HepG2 (cell line): ENCODE data around the gene CKAP5. TPM values are rescaled to one million over a fixed set of nuclear protein-coding genes. Genes with fewer than 3 reads are reported as not detected.

Experiments used
- ATAC-seq: fragments of 200-7000 bp; cut with Tn5 transposase; 3 replicates; pipeline ENCODE4 v1.9.1; 2020; ENCODE audit warnings: mild to moderate bottlenecking, moderate library complexity
- BruUV-seq: library from RNA; stranded (reverse); fragments of 400-500 nt; replicated peaks from 2 replicates; lab custom pipeline; 2021; lab: Mats Ljungman, UMichigan
- CTCF ChIA-PET: fragments of 300-600 bp; formaldehyde crosslinking; extraction: SDS; loops from one replicate; lab custom pipeline; 2021; ENCODE audit warnings: low total read pairs, inconsistent platforms, low intra/inter-chr PET ratio; lab: Yijun Ruan, JAX
- POLR2A ChIA-PET: fragments of 350-600 bp; sonication (Branson Sonifier 250); formaldehyde crosslinking; loops from one replicate; lab custom pipeline; 2020; ENCODE audit warnings: antibody characterized with exemption, inconsistent platforms; lab: Yijun Ruan, JAX
- DNase-seq: peaks from one replicate; pipeline ENCODE4 v3.0.0-alpha.2; 2015; ENCODE audit warnings: low spot score
- FAIRE-seq: peaks from 3 replicates; lab custom pipeline; 2011; peaks lifted over from hg19 to GRCh38; lab: Jason Lieb, UNC
- H2AFZ ChIP-seq: one replicate; pipeline ENCODE4 v1.6.1; 2011; ENCODE audit warnings: low read length, inconsistent platforms
- H3K27ac ChIP-seq: fragments of 300-600 bp; 3 replicates; pipeline ENCODE4 v1.8.0; 2011; ENCODE audit warnings: mixed run types, mild to moderate bottlenecking, mixed read lengths, low read length, inconsistent platforms; ENCODE audit not compliant: insufficient read depth; ENCODE audit errors: extremely low read length
- H3K27me3 ChIP-seq, 2 experiments: fragments of 200-600 bp in 1 of 2; 2 replicates in 1 of 2; 3 replicates in 1 of 2; pipeline versions ENCODE4 v1.6.0 to v1.8.0; 2011; ENCODE audit warnings: low read length in 2 of 2, mild to moderate bottlenecking in 2 of 2, moderate library complexity in 2 of 2, inconsistent platforms in 1 of 2; ENCODE audit not compliant: insufficient read depth in 2 of 2, control insufficient read depth in 1 of 2
- H3K36me3 ChIP-seq, 2 experiments: fragments of 200-600 bp in 1 of 2; replicated peaks in 1 of 2; 2 replicates in 1 of 2; 3 replicates in 1 of 2; pipeline versions ENCODE4 v1.5.1 to v1.8.0; 2011; ENCODE audit warnings: low read length in 2 of 2, inconsistent platforms in 1 of 2; ENCODE audit not compliant: insufficient read depth in 2 of 2, control insufficient read depth in 1 of 2
- H3K4me1 ChIP-seq: 2 replicates; pipeline ENCODE4 v1.5.1; 2012; ENCODE audit warnings: low read length, inconsistent platforms; ENCODE audit not compliant: insufficient read depth
- H3K4me2 ChIP-seq: 2 replicates; pipeline ENCODE4 v1.6.0; 2011; ENCODE audit warnings: low read depth, low read length, inconsistent platforms
- H3K4me3 ChIP-seq, 3 experiments: fragments of 200-600 bp in 1 of 3; sonication (generic), shearing (Covaris generic) in 1 of 3; replicated peaks in 1 of 3; 2 replicates each; pipeline ENCODE4 v1.5.1; 2011 to 2016; ENCODE audit warnings: low read length in 3 of 3, inconsistent platforms in 2 of 3, low read depth in 2 of 3, mild to moderate bottlenecking in 2 of 3, control low read depth in 1 of 3, mixed read lengths in 1 of 3; ENCODE audit not compliant: insufficient read depth in 1 of 3
- H3K79me2 ChIP-seq: one replicate; pipeline ENCODE4 v1.6.1; 2011; ENCODE audit warnings: low read length, inconsistent platforms; ENCODE audit not compliant: insufficient read depth
- H3K9ac ChIP-seq: 2 replicates; pipeline ENCODE4 v1.6.0; 2011; ENCODE audit warnings: mild to moderate bottlenecking, low read depth, low read length, inconsistent platforms; ENCODE audit not compliant: insufficient read depth
- H3K9me3 ChIP-seq: 2 replicates; pipeline ENCODE4 v1.5.1; 2012; ENCODE audit warnings: mild to moderate bottlenecking, low read length
- H4K20me1 ChIP-seq: 2 replicates; pipeline ENCODE4 v1.6.0; 2011; ENCODE audit warnings: inconsistent platforms, mild to moderate bottlenecking, low read length, moderate library complexity; ENCODE audit not compliant: insufficient read depth
- GATAD1 ChIP-seq: IDR thresholded peaks from 2 replicates; pipeline ENCODE4 v1.6.1; 2016; ENCODE audit warnings: missing genetic modification reagents, missing compliant biosample characterization
- MBD4 ChIP-seq: IDR thresholded peaks from 2 replicates; pipeline ENCODE4 v1.6.1; 2012; ENCODE audit warnings: low read length, inconsistent platforms, borderline replicate concordance
- MED13 ChIP-seq: sonication (generic); formaldehyde crosslinking; IDR thresholded peaks from 2 replicates; pipeline ENCODE4 v1.5.0; 2020; ENCODE audit warnings: missing genetic modification reagents
- MXD4 ChIP-seq: IDR thresholded peaks from 2 replicates; pipeline ENCODE4 v1.6.1; 2016; ENCODE audit warnings: mild to moderate bottlenecking, missing biosample characterization, missing genetic modification reagents
- NR2C2 ChIP-seq: sonication (generic); formaldehyde crosslinking; IDR thresholded peaks from 2 replicates; pipeline ENCODE4 v1.4.0; 2020; ENCODE audit warnings: missing genetic modification reagents, mild to moderate bottlenecking, moderate library complexity, borderline replicate concordance
- RBFOX2 ChIP-seq: fragments of 200-400 bp; formaldehyde crosslinking; IDR thresholded peaks from 2 replicates; pipeline ENCODE4 v1.6.1; 2017; ENCODE audit warnings: low read depth, mild to moderate bottlenecking, low read length
- SYNCRIP ChIP-seq: fragments of 200-400 bp; formaldehyde crosslinking; IDR thresholded peaks from 2 replicates; pipeline ENCODE4 v1.6.1; 2018; ENCODE audit warnings: mild to moderate bottlenecking, low read depth, low read length; ENCODE audit not compliant: insufficient read depth
- ZIK1 ChIP-seq: sonication (generic); formaldehyde crosslinking; IDR thresholded peaks from 2 replicates; pipeline ENCODE4 v1.5.0; 2020; ENCODE audit warnings: mild to moderate bottlenecking, low read depth, missing genetic modification reagents, borderline replicate concordance
- ZKSCAN1 ChIP-seq: fragments of 150-350 bp; IDR thresholded peaks from 2 replicates; pipeline ENCODE4 v1.6.1; 2014; ENCODE audit warnings: low read length
- ZNF3 ChIP-seq: IDR thresholded peaks from 2 replicates; pipeline ENCODE4 v1.7.0; 2017; ENCODE audit warnings: inconsistent platforms
- ZNF337 ChIP-seq: sonication (generic); formaldehyde crosslinking; IDR thresholded peaks from 2 replicates; pipeline ENCODE4 v1.5.1; 2020; ENCODE audit warnings: missing genetic modification reagents, low read depth, mild to moderate bottlenecking, borderline replicate concordance
- ZNF367 ChIP-seq: sonication (generic); formaldehyde crosslinking; IDR thresholded peaks from 2 replicates; pipeline ENCODE4 v1.4.0; 2020; ENCODE audit warnings: missing genetic modification reagents, borderline replicate concordance
- ZNF496 ChIP-seq: sonication (generic); formaldehyde crosslinking; IDR thresholded peaks from 2 replicates; pipeline ENCODE4 v1.8.1; 2023; ENCODE audit warnings: mild to moderate bottlenecking, moderate library complexity, missing genetic modification reagents; ENCODE audit not compliant: insufficient replicate concordance
- ZNF501 ChIP-seq: sonication (generic); formaldehyde crosslinking; IDR thresholded peaks from 2 replicates; pipeline ENCODE4 v1.5.1; 2020; ENCODE audit warnings: mild to moderate bottlenecking, moderate library complexity, missing genetic modification reagents
- ZNF530 ChIP-seq: sonication (generic); formaldehyde crosslinking; IDR thresholded peaks from 2 replicates; pipeline ENCODE4 v1.5.0; 2020; ENCODE audit warnings: low read depth, mild to moderate bottlenecking, missing genetic modification reagents
- ZNF547 ChIP-seq: sonication (generic); formaldehyde crosslinking; IDR thresholded peaks from 2 replicates; pipeline ENCODE4 v1.5.1; 2020; ENCODE audit warnings: mild to moderate bottlenecking, missing genetic modification reagents
- in situ Hi-C: cut with HindIII; loops from 2 replicates; pipeline ENCODE4 v1.10.0; 2017; ENCODE audit warnings: low pct_unique_long_range_greater_than_20kb; ENCODE audit not compliant: extremely low pct_ligation_motif_present
- intact Hi-C: fragments of 100-400 bp; cut with micrococcal nuclease; formaldehyde crosslinking; loops from one replicate; pipeline ENCODE4 v1.10.0; 2022; ENCODE audit not compliant: unreplicated experiment
- polyA plus RNA-seq, 8 experiments: library from polyadenylated mRNA; depleted of rRNA in 3 of 8; stranded (reverse) in 7 of 8; unstranded in 1 of 8; fragments of >200 nt; fragmentation: Illumina TruSeq in 4 of 8; extraction: Trizol in 4 of 8; gene quantifications; 2 replicates each; pipeline versions ENCODE4 v1.2.1 to v1.2.3, GENCODE V29; 2011 to 2016; ENCODE audit warnings: low read depth in 4 of 8, missing spikeins in 1 of 8, mixed read lengths in 1 of 8; ENCODE audit not compliant: insufficient read depth in 1 of 8
- total RNA-seq, 5 experiments: library from RNA; depleted of rRNA; stranded (reverse); fragments of >200 nt; fragmentation: Illumina TruSeq; extraction: Trizol; gene quantifications; 2 replicates each; pipeline ENCODE4 v1.2.3, GENCODE V29; 2016; ENCODE audit warnings: low read depth in 1 of 5
- TF ChIP-seq, protein P1 (sequence below): sonication (generic); formaldehyde crosslinking; IDR thresholded peaks from 2 replicates; pipeline ENCODE4 v1.4.0; 2020; ENCODE audit warnings: missing genetic modification reagents, borderline replicate concordance
- TF ChIP-seq, protein P2 (sequence below): sonication (generic); formaldehyde crosslinking; IDR thresholded peaks from 2 replicates; pipeline ENCODE4 v1.4.0; 2020; ENCODE audit warnings: mild to moderate bottlenecking, missing genetic modification reagents, borderline replicate concordance
- TF ChIP-seq, protein P3 (sequence below): sonication (generic); formaldehyde crosslinking; IDR thresholded peaks from 2 replicates; pipeline ENCODE4 v1.4.0; 2020; ENCODE audit warnings: missing genetic modification reagents

The CKAP5 gene
- total and polyA plus RNA-seq, 2 of the 13 experiments (the other 11 are each of a cell fraction or from before 2014, with no cell fraction given) = 79.2 to 103 TPM

DNA sequence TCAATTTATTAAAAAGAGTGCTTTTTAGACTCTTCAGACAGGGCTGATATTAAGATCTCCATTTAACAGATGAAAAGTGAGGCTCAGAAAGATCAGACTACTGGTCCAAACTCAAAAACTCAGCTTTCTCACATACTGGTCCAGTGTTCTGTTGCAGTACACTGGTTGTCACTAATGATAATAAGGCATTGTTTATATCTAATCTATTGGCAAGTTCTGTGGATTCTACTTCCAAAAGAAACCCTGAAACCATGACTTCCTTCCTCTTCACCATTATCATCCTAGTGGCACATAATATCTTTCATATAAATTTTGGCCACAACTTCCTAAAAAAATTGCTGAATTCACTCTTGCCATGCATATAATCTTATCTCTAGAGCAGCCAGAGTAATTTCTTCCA is 90.1 kb downstream of the CKAP5 start:
- Histone ChIP-seq H3K27ac (no peak overlapping the region), H3K4me1 (peaks cover 4% of the 10 kb centered on the region), H3K4me2 (no peak overlapping the region), H3K27me3 (no peaks in the 10 kb centered on the region)
- TF ChIP-seq ZNF530 (CRISPR knock-in tag) (no peak), MXD4 (CRISPR knock-in tag) (no peak), ZIK1 (no peak), ZNF547 (CRISPR knock-in tag) (no peak), ZNF501 (CRISPR knock-in tag) (no peak), MED13 (no peak), ZNF367 (no peak), ZKSCAN1 (no peak), ZNF496 (CRISPR knock-in tag) (no peak), MBD4 (no peak), ZNF337 (CRISPR knock-in tag) (no peak), NR2C2 (CRISPR knock-in tag) (no peak), RBFOX2 (no peak), GATAD1 (CRISPR knock-in tag) (no peak), SYNCRIP (no peak), ZNF3 (CRISPR knock-in tag) (no peak)
- TF ChIP-seq, protein P1, sequence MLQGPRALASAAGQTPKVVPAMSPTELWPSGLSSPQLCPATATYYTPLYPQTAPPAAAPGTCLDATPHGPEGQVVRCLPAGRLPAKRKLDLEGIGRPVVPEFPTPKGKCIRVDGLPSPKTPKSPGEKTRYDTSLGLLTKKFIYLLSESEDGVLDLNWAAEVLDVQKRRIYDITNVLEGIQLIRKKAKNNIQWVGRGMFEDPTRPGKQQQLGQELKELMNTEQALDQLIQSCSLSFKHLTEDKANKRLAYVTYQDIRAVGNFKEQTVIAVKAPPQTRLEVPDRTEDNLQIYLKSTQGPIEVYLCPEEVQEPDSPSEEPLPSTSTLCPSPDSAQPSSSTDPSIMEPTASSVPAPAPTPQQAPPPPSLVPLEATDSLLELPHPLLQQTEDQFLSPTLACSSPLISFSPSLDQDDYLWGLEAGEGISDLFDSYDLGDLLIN (CRISPR knock-in tag) = no peak
- TF ChIP-seq, protein P2, sequence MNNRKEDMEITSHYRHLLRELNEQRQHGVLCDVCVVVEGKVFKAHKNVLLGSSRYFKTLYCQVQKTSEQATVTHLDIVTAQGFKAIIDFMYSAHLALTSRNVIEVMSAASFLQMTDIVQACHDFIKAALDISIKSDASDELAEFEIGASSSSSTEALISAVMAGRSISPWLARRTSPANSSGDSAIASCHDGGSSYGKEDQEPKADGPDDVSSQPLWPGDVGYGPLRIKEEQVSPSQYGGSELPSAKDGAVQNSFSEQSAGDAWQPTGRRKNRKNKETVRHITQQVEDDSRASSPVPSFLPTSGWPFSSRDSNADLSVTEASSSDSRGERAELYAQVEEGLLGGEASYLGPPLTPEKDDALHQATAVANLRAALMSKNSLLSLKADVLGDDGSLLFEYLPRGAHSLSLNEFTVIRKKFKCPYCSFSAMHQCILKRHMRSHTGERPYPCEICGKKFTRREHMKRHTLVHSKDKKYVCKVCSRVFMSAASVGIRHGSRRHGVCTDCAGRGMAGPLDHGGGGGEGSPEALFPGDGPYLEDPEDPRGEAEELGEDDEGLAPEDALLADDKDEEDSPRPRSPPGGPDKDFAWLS = no peak
- TF ChIP-seq, protein P3, sequence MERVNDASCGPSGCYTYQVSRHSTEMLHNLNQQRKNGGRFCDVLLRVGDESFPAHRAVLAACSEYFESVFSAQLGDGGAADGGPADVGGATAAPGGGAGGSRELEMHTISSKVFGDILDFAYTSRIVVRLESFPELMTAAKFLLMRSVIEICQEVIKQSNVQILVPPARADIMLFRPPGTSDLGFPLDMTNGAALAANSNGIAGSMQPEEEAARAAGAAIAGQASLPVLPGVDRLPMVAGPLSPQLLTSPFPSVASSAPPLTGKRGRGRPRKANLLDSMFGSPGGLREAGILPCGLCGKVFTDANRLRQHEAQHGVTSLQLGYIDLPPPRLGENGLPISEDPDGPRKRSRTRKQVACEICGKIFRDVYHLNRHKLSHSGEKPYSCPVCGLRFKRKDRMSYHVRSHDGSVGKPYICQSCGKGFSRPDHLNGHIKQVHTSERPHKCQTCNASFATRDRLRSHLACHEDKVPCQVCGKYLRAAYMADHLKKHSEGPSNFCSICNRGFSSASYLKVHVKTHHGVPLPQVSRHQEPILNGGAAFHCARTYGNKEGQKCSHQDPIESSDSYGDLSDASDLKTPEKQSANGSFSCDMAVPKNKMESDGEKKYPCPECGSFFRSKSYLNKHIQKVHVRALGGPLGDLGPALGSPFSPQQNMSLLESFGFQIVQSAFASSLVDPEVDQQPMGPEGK (CRISPR knock-in tag) = no peak
- TF ChIP-seq, all 625 proteins: peak for 0
- DNase-seq (no peak), FAIRE-seq (no peak), ATAC-seq (no peak)
- ChIA-PET POLR2A (no interaction called here), CTCF (no interaction called here)
- in situ Hi-C loops = no loop called here
- intact Hi-C loops = no loop called here
- Histone ChIP-seq H3K79me2 (no peaks in the 10 kb centered on the region), H3K9ac (no peak overlapping the region), H3K4me3 (no peak overlapping the region), H3K9me3 (no peaks in the 10 kb centered on the region), H4K20me1 (no peaks in the 10 kb centered on the region), H2AFZ (no peak overlapping the region), H3K36me3 (peaks cover 29 to 68% of the 10 kb centered on the region in 2 experiments)
- no TSS peak for BruUV-seq
